Fibroblast of villous mesenchyme (primary cell): ENCODE results near the gene DDO. TPM values are rescaled to one million over a fixed set of nuclear protein-coding genes. Genes with fewer than 3 reads are reported as not detected.

Experiments used
- DNase-seq: peaks from one replicate; pipeline ENCODE4 v3.0.0-alpha.2; 2010; ENCODE audit warnings: low read depth
- H3K4me3 ChIP-seq: 2 replicates; pipeline ENCODE4 v1.5.1; 2011; ENCODE audit warnings: low read depth, mild to moderate bottlenecking, low read length
- CTCF ChIP-seq: IDR thresholded peaks from 2 replicates; pipeline ENCODE4 v1.5.1; 2012; ENCODE audit warnings: low read depth, mild to moderate bottlenecking, low read length; ENCODE audit not compliant: insufficient read depth
- total RNA-seq: library from RNA; depleted of rRNA; stranded (reverse); fragments of >200 nt; gene quantifications from 2 replicates; pipeline ENCODE4 v1.2.3, GENCODE V29; 2012

The DDO gene
- total RNA-seq, 1 donor, result 3.9 TPM

- no peak overlapping the region for H3K4me3 ChIP-seq
- no peak for DNase-seq
- TF ChIP-seq CTCF, result no peak
Observed at GRCh38 chr6:110342759-110343158, 72.6 kb downstream of the DDO start.

Other genes starting within 250 kb of the DDO start
- 10.3 and 14.2 TPM in 2 replicates for gene WASF1, start 235.9 kb downstream of the DDO start, total RNA-seq
- gene CDC40, start 235.1 kb downstream of the DDO start, total RNA-seq, result 19.0 and 32.0 TPM in 2 replicates
- 0.32 TPM in 1 of 2 replicates, not detected in the other for gene METTL24, start 57.2 kb downstream of the DDO start, total RNA-seq
- gene SLC22A16, start 61.0 kb upstream of the DDO start, total RNA-seq, result not detected in 2 replicates